Measurements from ENCODE around the gene ANKRD18A.
"Not testable (repeated sequence)": the region's sequence is repeated elsewhere in the genome, so short reads cannot be mapped to it uniquely, and the experiment has no call there.

The ANKRD18A gene

GRCh38 chr9:38622951-38623350 is 2.6 kb upstream of the ANKRD18A start:
- no peak for DNase-seq

GRCh38 chr9:38622288-38622674 is 1.9 kb upstream of the ANKRD18A start:
- no peak for DNase-seq

GRCh38 chr9:38621434-38622287 is 1.3 kb upstream of the ANKRD18A start:
- DNase-seq, result no peak

GRCh38 chr9:38619556-38620447 is 594 bp downstream of the ANKRD18A start:
- no peak for DNase-seq

- DNase-seq, result not testable (repeated sequence)
These were observed 22.2 kb downstream of the ANKRD18A start for GRCh38 chr9:38598029-38598745.

- not testable (repeated sequence) for DNase-seq
These were observed 25.3 kb downstream of the ANKRD18A start for GRCh38 chr9:38595117-38595516.

- DNase-seq, result peak in 1 of 2 experiments; percentile 42
These were observed 28.9 kb downstream of the ANKRD18A start for GRCh38 chr9:38591346-38592063.

- not testable (repeated sequence) for DNase-seq
These were observed 36.6 kb downstream of the ANKRD18A start for GRCh38 chr9:38583765-38584164.

GRCh38 chr9:38580112-38580511 is 40.3 kb downstream of the ANKRD18A start:
- DNase-seq, result not testable (repeated sequence)

- not testable (repeated sequence) for DNase-seq
These were observed 44.2 kb downstream of the ANKRD18A start for GRCh38 chr9:38576181-38576580.

GRCh38 chr9:38566048-38566447 is 54.3 kb downstream of the ANKRD18A start:
- not testable (repeated sequence) for DNase-seq

GRCh38 chr9:38565178-38565577 is 55.2 kb downstream of the ANKRD18A start:
- DNase-seq, result not testable (repeated sequence)

- not testable (repeated sequence) for DNase-seq
These were observed 56.5 kb downstream of the ANKRD18A start for GRCh38 chr9:38563911-38564310.

- DNase-seq, result not testable (repeated sequence)
These were observed 59.3 kb downstream of the ANKRD18A start for GRCh38 chr9:38561134-38561533.

GRCh38 chr9:38559172-38559571 is 61.2 kb downstream of the ANKRD18A start:
- not testable (repeated sequence) for DNase-seq

GRCh38 chr9:38557746-38558145 is 62.6 kb downstream of the ANKRD18A start:
- DNase-seq, result not testable (repeated sequence)

- DNase-seq, result not testable (repeated sequence)
These were observed 65.4 kb downstream of the ANKRD18A start for GRCh38 chr9:38554966-38555365.

- not testable (repeated sequence) for DNase-seq
These were observed 67.4 kb downstream of the ANKRD18A start for GRCh38 chr9:38553019-38553418.

GRCh38 chr9:38546497-38547163 is 73.8 kb downstream of the ANKRD18A start:
- not testable (repeated sequence) for DNase-seq

- not testable (repeated sequence) for DNase-seq
These were observed 79.9 kb downstream of the ANKRD18A start for GRCh38 chr9:38540535-38540934.

- DNase-seq, result no peak
These were observed 91.1 kb downstream of the ANKRD18A start for GRCh38 chr9:38529317-38529716.
